ENCODE measurements around the gene OIT3. TPM values are rescaled to one million over a fixed set of nuclear protein-coding genes. Genes with fewer than 3 reads are reported as not detected.

The OIT3 gene
- total and polyA plus RNA-seq, 2 of the 8 experiments (the other 6 are each of a cell fraction or from before 2014, with no cell fraction given) = not detected

- TF ChIP-seq RAD21 (IDR thresholded peaks at IDR 0.05 in 1 of 2, conservative IDR thresholded peaks at IDR 0.05 in 1 of 2; ENCODE audit: low read depth in 2 of 2, low read length in 2 of 2) (no peak), CBX5 (IDR thresholded peaks at IDR 0.05; ENCODE audit: low read depth, low read length) (no peak), RNF2 (IDR thresholded peaks at IDR 0.05; ENCODE audit: borderline replicate concordance, low read depth, low read length, missing control alignments, poor library complexity, severe bottlenecking) (no peak), BCL11A (IDR thresholded peaks at IDR 0.05; ENCODE audit: low read depth in 2 of 2, low read length in 2 of 2) (no peak), CREB1 (IDR thresholded peaks at IDR 0.05) (no peak), JUND (IDR thresholded peaks at IDR 0.05; ENCODE audit: low read length) (no peak), ATF3 (IDR thresholded peaks at IDR 0.05; ENCODE audit: insufficient read depth, low read depth, low read length) (no peak), KDM5A (IDR thresholded peaks at IDR 0.05; ENCODE audit: low read length) (no peak)
These were observed 37.7 kb upstream of the OIT3 start (continued) for GRCh38 chr10:72855790-72856189.

Measured in H1 (cell line).